Measurements from ENCODE around the gene ABCC4.

ABCC4 gene

DNA sequence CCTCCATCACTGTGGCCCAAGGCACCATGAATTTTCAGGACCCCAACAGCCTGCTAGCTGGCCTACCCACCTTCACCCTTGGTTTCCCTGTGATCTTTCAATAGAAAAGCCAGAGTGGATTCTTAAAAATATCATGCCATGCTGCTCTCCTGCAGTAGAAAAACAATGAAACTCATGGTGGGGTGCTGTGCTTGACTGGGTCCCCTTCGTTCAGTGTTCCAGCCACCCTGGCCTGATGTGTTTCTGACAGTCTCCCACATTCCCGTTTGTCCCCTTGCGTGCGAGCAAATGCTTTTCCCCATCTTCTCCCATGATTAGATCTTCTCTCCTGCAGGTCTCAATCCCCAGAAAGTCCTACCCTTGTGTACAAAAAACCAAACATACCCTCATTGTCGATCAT, 43.2 kb downstream of the ABCC4 start:
- DNase-seq: no peak

DNA sequence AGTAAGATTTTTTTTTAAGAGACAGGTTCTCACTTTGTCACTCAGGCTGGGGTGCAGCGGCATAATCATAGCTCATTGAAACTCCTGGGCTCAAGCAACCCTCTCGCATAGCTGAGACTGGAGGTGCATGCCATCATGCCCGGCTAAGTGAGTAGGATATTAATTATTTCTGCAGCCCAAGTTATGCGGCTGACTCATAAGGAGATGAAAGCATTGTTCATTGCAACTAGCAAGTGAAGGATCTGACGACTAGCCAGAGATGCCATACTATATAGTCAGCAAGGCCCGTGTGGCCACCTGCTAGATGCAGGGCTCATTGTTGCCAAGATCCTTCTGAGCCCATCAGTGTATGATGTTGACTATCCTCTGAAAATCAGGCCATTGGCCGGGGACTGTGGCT, 45.2 kb downstream of the ABCC4 start:
- DNase-seq: peak; percentile 97

DNA sequence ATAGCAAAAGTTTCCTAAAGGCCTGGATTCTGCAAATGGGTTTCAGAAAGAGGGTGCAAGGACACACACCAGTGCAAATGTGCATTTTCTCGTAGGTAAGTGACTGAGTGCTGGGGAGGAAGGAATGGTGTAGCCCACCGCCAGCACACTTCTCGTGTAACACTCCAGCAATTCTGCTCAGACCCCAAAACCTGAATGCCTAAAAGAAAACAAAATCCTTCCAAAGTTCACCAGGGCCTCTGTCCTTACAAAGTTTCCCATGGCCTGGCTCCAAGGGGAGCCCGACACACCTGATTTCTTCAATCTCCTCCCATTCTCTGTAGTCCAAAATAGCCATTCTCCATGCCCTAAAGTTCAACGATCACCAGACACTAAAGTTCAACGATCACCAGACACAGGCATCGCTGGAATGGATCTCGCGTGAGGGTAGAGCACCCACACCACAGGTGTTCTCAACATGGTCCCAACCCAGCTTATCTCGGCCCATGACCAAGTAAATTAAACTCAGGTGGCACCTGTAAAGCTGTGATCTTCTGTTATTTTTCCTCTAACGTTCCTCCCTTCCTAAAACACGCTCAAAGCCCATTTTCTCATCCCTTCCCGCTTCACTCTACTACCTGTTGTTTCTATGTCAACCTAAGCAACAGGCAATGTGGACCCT, 46.0 kb downstream of the ABCC4 start:
- no peak for DNase-seq

DNA sequence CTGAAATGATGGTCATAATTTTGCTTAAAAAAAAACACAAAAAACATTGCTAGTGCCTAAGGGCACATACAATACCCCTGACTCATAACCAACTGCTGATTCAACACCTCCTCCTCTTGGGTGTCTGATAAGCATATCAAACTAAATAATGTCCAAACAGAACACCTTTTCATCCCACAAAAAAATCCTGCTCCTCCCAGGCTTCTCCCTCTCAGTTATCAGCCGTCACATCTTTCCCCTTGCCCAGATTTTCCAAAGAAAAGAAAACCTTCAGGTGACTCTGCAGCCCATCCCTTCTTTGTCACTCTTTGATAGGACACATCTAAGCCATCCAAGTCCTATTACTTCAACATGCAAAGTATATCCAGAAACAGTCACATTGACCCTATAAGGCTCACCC, 46.9 kb downstream of the ABCC4 start:
- no peak for DNase-seq

DNA sequence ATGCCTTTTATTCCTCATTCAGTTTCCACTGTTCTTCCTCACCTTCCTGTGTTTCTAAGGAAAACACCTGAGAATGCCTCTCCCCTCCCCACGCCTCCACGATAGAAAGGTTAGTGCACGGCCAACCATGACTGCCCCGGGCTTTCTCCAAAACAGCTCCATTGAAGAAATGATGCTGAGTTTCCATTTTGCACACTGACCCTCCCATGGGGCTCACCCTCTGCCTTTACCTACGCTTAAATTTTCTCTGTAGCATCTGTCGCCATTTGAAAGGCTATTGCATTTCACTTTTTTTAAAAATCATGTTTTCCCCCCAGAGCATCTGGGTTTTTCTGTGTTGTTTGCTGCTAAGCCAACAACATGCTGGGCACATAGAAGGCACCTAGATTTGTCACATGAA, 48.2 kb downstream of the ABCC4 start:
- DNase-seq: no peak

DNA sequence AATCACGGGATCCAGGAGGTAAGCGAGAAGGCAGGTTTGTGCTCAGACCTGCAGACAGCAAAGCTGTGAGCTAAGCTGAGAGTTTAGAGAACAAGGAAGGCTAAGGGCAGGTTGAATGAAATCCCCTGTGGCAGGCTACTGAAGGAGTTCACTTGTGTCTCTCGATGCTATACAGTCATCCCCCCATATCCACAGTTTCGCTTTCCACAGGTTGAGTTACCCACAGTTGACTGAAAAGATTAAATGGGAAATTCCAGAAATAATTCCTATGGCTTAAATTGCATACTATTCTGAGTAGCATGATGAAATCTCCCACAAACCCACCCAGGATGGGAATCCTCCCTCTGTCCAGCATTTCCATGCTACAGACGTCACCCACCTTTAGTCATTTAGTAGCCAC, 49.6 kb downstream of the ABCC4 start:
- DNase-seq: peak; percentile 52

DNA sequence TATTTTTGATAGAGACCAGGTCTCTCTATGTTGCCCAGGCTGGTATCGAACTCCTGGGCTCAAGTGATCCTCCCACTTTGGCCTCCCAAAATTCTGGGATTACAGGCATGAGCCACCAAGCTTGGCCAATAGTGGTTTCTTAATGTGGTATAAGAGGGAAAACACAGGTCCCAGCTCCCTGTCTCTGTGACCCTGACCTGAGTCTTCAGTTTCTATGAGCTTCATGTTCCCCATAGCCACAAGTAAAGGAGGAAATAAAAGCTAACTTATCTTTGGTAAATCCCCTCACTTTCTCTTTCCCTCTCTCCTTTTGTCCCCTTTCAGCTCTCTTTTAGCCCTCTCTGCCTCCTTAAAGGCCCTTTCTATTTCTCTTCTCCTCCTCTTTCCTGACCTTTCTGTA, 50.3 kb downstream of the ABCC4 start:
- DNase-seq: no peak

DNA sequence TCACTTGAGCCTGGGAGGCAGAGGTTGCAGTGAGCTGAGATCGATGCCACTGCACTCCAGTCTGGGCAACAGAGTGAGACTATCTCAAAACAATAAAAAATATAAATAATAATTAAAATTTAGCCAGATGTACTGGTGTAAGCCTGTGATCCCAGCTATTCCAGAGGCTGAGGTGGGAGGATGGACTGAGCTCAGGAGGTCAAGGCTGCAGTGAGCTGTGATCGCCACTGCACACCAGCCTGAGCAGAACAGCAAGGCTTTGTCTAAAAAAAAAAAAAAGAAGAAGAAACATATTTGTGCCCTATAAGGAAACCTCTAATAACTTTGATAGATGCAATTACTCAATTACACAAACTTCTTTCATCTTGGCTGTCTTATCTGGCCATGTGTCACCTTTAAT, 52.3 kb downstream of the ABCC4 start:
- no peak for DNase-seq

DNA sequence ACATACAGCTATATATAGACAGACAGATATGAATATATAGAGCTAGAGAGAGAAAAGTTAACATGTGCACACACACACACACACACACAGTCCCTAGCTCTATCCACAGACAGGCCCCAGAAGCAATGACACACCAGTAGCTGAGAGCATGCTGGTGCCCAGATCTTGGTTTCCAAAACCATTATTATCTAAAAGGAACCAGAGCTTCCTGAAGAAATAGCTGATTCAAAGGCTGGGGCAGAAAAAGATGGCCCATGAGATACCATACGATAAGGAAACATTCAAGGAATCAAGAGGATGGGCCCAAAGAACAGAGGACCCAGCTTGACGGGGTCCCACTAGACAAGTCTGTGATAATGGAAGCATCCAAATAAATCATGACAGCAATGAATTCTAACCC, 53.4 kb downstream of the ABCC4 start:
- no peak for DNase-seq

DNA sequence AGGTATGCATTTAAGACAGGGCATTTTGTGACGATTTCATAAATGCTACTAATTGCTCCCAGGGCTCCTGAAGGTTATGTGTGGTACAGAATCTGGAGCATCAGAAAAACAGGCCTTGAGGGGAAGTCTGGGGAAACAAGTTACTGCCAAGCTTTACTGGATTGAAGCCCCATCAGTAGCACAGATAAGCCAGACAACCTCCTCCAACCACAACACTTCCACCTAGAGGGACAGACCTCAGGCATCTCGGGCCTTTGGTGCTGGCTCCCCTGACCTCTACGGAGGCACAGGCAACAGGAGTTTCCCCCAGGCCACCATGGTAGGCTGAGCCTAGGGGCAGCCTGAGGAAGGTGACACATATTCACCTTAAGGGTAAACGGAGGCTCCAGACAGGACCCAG, 54.1 kb downstream of the ABCC4 start:
- no peak for DNase-seq

DNA sequence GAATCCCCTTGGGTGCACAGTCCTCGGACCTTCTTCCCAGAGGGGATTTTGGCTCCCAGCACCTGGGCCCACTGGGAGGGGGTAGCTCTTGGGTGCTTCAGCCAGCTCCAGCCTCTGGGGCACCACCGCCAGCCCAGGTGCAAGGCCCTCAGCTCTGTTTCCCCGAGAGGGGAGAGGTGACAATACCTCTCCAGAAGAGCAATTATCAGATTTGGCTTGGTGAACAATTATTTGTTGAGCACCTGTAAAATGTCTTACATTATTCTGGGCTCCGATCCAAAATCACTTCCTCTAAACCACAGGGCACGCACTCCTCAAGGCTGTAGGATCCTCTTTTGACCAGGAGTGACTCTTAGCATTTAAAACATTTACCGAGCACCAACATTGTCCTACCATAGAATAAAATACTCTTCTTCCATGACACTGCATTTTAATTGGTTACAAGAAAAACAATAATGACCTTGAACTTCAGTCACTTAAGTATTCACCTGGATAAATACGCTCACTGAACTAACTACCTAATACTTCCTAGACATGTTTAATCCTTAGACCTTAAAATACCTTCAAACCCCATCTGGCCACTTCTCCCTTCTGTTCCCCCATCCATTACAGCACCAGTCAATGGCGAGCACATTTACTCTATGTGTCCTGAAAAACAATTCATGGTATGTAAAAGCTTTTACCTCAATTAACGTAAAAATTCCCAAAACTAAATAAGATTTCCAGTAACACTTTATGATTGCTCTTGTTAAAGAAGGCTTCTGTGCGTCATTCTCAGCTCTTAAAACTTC, 54.8 kb downstream of the ABCC4 start:
- DNase-seq: no peak

DNA sequence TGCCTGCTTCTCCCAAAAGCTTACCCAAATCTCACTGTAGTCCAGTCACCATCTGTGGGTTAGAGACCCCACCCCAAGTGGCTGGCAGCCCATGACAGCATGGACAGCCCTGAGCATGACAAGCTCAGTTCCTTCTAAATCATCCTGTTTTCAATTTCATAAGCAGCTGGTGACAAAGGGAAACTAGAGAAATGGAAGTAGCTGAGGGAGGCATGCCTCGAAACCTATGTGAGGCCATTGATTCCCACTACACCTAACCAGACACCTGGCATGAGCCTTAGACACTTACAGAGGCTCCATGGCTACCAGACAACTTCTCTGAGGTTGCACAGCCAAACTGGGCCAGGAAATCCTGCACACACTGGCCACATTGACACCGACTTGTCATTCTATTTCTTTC, 56.2 kb downstream of the ABCC4 start:
- no peak for DNase-seq

DNA sequence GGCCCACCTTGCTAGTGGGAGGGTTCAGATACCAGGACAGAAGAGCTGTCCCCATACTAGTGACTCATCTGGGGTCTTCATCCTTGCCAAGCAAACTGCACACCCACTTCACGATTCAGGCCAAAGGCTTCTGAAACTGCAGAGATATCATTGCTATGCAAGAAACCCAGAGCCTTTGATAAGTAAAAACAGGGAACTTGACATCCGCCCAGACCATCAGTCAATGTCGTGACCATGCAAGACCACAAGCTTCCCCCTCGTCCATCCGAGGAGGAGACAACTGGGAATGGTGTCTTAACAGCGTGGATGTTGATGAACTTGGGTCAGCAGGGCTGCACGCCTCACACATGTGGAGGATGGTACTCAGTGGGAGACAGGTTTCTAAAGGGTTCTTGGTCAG, 58.0 kb downstream of the ABCC4 start:
- no peak for DNase-seq

DNA sequence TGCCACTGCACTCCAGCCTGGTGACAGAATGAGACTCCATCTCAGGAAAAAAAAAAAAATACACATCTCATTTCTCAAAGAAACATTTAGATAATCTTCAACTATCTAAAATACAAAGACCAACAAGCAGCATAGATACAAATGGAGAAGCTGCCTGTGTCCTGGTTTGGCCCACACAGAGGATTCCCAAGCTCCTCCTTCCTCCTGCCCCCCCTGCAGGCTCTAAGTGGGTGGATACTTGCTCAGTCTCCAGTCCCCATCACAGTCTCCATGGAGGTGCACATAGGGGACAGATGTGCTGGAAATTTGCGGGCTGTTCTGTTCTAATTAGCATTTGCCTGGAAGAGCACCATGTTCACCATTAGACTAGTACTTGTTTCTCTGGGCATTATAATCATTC, 59.9 kb downstream of the ABCC4 start:
- no peak for DNase-seq

DNA sequence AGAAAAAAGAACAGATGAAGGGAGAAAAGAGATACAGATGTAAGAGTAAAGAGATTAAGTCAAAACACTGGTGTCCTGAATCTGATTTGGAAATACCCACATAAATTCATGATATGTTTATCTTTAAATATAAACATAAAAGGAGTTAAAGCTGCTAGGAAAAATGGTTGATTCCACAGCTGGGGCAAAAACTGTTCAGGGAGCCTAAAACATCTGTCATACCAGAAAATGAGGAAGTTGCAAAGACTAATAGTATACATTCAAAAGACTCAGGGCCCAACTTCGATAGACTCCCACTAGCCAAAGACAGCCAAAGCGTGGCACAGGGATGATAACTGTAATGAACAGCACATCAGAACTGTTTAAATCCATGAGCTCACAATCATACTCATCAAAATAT, 62.0 kb downstream of the ABCC4 start:
- DNase-seq: no peak

DNA sequence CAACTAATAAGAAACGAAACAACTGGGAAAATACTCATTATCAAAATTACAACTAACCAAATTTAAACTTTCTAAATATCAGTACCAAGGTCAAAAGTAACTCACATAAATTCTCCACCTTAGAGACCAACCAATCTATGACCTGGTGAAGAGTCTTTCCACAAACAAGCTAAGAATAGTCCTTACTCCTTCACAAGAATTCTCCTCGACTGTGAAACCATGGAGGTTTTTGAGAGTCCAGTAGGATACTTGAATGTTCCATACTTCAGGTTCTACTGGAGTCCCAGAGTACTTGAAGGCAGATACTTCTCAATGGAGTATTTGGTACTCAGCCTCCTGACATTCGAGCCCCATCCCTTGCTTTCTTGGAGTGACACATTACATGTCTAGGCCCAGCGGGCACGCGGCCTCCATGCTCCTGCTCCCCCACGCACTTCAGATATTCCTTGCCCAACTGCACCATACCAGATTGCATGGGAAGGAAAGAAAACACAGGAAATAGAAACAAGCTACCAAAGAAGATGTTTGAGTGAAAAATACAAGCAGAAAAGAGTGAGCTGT, 63.9 kb downstream of the ABCC4 start:
- DNase-seq: no peak

DNA sequence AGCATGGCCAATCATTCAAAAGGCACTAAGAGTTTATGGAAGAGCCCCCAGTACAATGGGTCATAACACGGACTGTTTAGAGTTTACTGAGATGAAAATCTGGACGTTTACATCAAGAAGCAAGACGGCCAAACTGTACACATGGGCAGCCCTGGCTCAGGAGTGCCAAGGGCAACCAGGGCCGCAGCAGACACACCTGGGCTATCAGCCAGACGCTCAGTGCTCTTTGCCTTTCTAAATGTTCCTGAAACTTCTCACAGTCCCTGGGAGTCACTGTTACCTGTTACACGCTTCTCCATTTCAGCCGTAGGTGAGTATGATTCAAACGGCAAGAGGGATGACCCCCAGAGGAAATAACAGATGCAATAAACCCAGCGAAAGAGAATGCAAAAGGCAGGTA, 64.5 kb downstream of the ABCC4 start:
- no peak for DNase-seq

DNA sequence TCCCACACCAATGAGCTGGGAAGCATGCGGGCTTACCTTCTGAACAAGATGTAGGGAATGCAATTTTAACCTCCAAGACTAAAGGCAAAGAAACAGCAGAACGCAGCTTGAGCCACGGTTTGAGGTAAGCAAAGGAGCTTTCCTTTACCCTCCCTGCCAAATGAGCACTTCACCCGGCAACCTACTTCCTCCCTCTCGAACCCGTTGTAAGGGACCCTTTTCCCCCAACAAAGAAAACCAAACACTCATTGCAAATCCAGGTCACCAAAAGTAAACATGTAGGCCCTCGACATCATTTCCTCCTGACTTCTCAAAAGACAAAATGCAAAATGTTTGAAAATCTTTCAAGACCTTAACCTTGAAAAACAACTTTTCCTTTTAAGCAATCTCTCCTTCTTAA, 65.3 kb downstream of the ABCC4 start:
- no peak for DNase-seq

DNA sequence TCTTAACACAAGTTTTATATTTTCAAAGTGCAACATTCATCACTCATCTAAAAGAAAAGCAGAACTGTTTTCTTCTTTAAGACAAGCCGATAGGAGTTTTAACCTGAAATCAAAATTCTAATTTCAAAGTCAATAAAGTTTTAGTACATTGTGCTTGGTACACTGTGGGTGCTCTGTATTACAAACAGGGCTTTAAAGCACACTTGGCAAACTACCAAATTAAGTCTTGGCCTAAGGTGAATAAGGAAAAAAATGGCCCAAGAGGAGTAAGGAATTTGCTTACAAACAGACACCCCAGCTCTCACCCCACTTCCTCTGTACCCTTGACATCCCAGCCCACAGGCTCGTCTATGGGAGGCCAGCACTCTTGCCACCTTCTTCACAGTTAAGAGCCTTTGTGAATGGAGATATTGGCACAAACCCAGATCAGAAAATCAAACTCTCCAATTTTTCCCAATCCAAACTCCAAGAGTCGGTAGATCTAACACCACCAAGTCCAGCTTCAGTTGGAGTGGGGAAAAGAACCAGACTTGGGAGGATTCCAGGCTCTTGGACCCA, 66.0 kb downstream of the ABCC4 start:
- no peak for DNase-seq

DNA sequence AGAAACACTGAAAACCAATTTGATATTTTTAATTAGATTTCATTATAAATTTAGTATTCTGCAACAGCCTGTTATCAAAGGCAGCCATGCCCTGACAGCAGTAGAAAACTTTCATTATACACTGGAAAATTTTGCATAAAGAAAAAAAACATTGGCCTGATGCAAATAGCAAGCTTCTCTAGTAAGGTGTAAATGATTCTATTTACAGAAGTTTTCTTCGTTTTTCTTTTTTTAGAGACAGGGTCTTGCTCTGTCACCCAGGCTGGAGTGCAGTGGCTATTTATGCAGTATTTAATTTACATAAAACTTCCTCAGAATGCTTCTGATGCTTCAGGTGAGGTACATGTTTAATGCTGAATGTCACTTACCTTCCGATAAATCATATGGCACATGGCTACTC, 67.0 kb downstream of the ABCC4 start:
- DNase-seq: no peak

DNA sequence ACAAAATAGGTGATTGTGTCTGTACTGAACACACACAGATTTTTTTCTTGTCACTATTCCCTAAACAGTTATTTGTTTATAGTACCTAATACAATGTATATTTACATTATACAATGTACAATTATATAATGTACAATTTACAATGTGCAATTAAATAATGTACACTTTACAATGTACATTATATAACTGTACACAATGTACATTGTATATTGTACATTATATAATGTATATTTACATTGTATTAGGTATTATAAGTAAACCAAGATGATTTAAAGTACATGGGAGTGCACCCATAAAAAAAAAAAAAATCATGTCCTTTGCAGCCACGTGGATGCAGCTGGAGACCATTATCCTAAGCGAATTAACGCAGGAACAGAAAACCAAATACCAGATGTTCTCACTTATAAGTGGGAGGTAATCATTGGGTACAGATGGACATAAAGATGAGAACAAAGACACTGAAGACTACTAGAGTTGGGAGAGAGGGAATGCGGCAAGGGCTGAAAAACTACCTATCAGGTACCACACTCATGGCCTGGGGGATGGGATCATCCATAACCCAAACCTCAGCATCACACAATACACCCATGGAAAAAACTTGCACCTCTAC, 68.1 kb downstream of the ABCC4 start:
- DNase-seq: peak; percentile 41

DNA sequence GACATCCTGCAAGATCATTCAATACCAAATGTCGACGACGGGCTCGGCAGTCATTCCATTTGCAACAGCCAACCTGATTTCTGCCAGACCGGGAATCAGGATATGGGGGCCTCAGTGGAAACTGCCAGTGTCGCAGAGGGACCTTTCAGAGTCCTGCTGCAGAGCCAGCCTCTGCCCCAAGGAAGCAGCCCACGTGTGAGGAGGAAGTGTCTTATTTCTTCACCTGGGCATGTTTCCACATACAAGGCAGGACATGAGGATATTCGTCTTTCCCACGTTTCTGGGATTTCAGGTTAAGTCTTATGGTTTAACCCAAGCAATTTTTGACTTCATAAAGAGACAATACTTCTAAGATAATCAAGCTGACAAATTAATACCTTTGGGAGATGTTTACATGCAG, 69.9 kb downstream of the ABCC4 start:
- DNase-seq: no peak

DNA sequence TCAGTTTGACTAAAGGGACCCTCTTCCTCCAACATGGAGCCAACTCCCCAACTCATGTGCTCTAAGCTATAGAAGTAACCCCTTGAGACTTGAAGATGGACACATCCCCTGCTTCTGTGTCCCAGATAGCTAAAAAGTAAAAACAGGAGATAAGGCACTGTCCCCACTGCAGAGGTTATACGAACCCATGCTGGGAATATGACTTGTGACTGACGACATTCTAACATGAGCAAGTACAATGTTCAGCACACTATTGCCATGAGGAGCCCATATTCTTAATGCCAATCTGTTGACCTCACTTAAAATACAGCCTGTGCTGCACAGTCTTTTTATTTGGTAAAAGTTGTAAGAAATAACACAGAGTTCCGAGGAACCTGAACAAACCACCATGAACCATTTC, 71.4 kb downstream of the ABCC4 start:
- no peak for DNase-seq

DNA sequence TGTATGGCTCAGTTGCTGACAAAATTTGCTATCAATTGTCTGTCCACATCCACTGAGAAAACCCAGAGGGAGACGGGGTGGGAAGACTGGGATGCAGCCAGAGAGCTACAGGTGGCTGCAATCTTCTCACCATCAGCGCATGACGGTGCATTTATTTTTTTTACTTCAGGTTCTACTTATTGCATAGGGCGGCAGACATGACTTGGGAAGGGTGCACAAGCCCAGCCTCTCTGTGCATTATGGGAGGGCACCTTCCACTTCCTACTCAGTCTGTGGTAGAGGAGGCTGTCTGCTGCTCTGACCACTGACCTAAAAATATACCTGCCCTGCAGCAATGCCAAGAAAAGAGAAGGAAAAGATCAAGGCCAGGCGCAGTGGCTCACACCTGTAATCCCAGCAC, 73.1 kb downstream of the ABCC4 start:
- DNase-seq: no peak
